ENCODE data around the gene RPL15.

GRCh38 chr3:23968463-23969184 is 51.7 kb downstream of the RPL15 start:
- no peak for TF ChIP-seq EZH2 (IDR thresholded peaks at IDR 0.05; ENCODE audit: low read length)
- TF ChIP-seq CTCF (optimal IDR thresholded peaks at IDR 0.05 in 1 of 3, IDR thresholded peaks at IDR 0.05 in 1 of 3, conservative IDR thresholded peaks at IDR 0.05 in 1 of 3; ENCODE audit: extremely low read depth in 1 of 3, insufficient read depth in 2 of 3, low read length in 3 of 3) = no peak
